ENCODE measurements around the gene TPP1. TPM values are rescaled to one million over a fixed set of nuclear protein-coding genes. Genes with fewer than 3 reads are reported as not detected.

Gene TPP1
- polyA plus RNA-seq, 2 of the 4 experiments (the other 2 are of a cell fraction), result 41.6 to 53.2 TPM

DNA sequence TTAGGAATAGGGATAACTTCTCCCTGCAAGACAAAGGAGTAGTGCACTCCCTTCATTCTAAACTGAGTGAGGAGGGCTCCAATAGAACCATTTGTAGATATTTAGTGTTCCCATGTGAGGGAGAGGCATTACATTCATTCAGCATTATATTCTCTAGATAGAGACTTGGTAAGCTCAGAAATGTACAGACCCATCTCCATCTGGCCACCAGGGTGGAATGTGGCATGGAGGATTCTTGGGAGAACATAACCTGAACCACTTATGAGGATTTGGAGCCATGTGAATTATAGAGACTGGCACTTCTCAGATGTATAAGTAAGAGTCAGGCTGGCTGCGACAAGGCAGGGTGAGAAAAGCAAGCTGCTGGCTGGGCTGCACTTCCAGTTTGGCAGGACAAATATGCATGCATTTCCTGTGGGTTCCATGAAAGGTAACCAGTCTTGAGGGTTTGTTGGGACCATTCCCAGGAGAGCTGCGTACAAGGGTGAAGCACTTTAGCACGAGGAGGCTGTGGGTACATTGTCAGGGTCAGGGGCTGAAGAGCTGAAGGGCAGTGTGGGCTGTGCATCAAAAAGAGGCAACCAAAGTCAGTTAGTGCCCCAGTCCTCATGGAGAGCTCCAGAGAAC is 25.0 kb downstream of the TPP1 start:
- FAIRE-seq (no peak), DNase-seq (ENCODE audit: low read depth in 1 of 2, low spot score in 1 of 2) (no peak), ATAC-seq (peak; percentile 59; a peak in 4 of 6 replicates)
- no peak overlapping the region for H3K4me3 ChIP-seq
- H3K4me1 ChIP-seq, result no peaks in the 10 kb centered on the region
- H3K9me3 ChIP-seq, result no peaks in the 10 kb centered on the region
- TF ChIP-seq EHF (CRISPR knock-in tag; IDR thresholded peaks at IDR 0.05) (no peak), CHD2 (IDR thresholded peaks at IDR 0.05; ENCODE audit: low read length, partially characterized antibody) (no peak), NR3C1 (IDR thresholded peaks at IDR 0.05) (no peak), ZFP36 (IDR thresholded peaks at IDR 0.05; ENCODE audit: borderline replicate concordance, partially characterized antibody) (no peak), HOXB5 (CRISPR knock-in tag; IDR thresholded peaks at IDR 0.05) (no peak), GATA3 (IDR thresholded peaks at IDR 0.05; ENCODE audit: borderline replicate concordance) (no peak), FOXS1 (CRISPR knock-in tag; IDR thresholded peaks at IDR 0.05) (no peak), NPAS2 (CRISPR knock-in tag; IDR thresholded peaks at IDR 0.05; ENCODE audit: borderline replicate concordance) (no peak), JUNB (IDR thresholded peaks at IDR 0.05) (no peak), KDM5A (IDR thresholded peaks at IDR 0.05) (no peak), MAFK (IDR thresholded peaks at IDR 0.05; ENCODE audit: partially characterized antibody) (no peak), POLR2A (IDR thresholded peaks at IDR 0.05; ENCODE audit: low read length) (no peak)
- TF ChIP-seq, protein P1, sequence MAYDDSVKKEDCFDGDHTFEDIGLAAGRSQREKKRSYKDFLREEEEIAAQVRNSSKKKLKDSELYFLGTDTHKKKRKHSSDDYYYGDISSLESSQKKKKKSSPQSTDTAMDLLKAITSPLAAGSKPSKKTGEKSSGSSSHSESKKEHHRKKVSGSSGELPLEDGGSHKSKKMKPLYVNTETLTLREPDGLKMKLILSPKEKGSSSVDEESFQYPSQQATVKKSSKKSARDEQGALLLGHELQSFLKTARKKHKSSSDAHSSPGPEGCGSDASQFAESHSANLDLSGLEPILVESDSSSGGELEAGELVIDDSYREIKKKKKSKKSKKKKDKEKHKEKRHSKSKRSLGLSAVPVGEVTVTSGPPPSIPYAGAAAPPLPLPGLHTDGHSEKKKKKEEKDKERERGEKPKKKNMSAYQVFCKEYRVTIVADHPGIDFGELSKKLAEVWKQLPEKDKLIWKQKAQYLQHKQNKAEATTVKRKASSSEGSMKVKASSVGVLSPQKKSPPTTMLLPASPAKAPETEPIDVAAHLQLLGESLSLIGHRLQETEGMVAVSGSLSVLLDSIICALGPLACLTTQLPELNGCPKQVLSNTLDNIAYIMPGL (CRISPR knock-in tag; IDR thresholded peaks at IDR 0.05; ENCODE audit: borderline replicate concordance), result no peak
- TF ChIP-seq, protein P2, sequence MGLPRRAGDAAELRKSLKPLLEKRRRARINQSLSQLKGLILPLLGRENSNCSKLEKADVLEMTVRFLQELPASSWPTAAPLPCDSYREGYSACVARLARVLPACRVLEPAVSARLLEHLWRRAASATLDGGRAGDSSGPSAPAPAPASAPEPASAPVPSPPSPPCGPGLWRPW (IDR thresholded peaks at IDR 0.05), result no peak
- TF ChIP-seq, protein P3, sequence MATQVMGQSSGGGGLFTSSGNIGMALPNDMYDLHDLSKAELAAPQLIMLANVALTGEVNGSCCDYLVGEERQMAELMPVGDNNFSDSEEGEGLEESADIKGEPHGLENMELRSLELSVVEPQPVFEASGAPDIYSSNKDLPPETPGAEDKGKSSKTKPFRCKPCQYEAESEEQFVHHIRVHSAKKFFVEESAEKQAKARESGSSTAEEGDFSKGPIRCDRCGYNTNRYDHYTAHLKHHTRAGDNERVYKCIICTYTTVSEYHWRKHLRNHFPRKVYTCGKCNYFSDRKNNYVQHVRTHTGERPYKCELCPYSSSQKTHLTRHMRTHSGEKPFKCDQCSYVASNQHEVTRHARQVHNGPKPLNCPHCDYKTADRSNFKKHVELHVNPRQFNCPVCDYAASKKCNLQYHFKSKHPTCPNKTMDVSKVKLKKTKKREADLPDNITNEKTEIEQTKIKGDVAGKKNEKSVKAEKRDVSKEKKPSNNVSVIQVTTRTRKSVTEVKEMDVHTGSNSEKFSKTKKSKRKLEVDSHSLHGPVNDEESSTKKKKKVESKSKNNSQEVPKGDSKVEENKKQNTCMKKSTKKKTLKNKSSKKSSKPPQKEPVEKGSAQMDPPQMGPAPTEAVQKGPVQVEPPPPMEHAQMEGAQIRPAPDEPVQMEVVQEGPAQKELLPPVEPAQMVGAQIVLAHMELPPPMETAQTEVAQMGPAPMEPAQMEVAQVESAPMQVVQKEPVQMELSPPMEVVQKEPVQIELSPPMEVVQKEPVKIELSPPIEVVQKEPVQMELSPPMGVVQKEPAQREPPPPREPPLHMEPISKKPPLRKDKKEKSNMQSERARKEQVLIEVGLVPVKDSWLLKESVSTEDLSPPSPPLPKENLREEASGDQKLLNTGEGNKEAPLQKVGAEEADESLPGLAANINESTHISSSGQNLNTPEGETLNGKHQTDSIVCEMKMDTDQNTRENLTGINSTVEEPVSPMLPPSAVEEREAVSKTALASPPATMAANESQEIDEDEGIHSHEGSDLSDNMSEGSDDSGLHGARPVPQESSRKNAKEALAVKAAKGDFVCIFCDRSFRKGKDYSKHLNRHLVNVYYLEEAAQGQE (IDR thresholded peaks at IDR 0.05), result no peak
- TF ChIP-seq, protein P4, sequence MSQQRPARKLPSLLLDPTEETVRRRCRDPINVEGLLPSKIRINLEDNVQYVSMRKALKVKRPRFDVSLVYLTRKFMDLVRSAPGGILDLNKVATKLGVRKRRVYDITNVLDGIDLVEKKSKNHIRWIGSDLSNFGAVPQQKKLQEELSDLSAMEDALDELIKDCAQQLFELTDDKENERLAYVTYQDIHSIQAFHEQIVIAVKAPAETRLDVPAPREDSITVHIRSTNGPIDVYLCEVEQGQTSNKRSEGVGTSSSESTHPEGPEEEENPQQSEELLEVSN (IDR thresholded peaks at IDR 0.05; ENCODE audit: borderline replicate concordance, low read depth), result no peak
- TF ChIP-seq, protein P5, sequence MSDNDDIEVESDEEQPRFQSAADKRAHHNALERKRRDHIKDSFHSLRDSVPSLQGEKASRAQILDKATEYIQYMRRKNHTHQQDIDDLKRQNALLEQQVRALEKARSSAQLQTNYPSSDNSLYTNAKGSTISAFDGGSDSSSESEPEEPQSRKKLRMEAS (IDR thresholded peaks at IDR 0.05), result no peak
- ChIA-PET POLR2A (no interaction called here), CTCF (interaction anchor here (0.9 to 1.4 kb wide), 5 partner anchors 11 to 64 kb away, joined by 3 to 4 read pairs (median 3); no protein-coding TSS in a partner anchor)
- H3K27ac ChIP-seq, result no peak overlapping the region
- H3K4me2 ChIP-seq, result no peak overlapping the region
- 93% methylated on average over 3 of the region's 3 CpGs for WGBS (ENCODE audit: missing lambda C conversion rate)

DNA sequence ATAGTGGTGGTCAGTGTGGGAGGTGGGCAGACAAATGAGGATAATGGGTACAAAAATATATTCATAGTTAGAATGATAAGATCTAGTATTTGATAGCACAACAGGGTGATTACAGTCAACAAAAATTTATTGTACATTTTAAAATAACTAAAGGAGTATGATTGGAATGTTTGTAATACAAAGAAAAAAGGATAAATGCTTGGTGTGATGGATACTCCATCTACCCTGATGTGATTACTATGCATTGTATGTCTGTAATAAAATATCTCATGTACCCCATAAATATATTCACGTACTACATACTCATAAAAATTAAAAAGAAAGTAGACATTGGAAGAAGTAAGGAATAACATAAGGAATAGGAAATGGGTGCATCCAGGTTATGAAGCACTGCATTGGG is 31.2 kb downstream of the TPP1 start:
- no peak overlapping the region for H3K4me3 ChIP-seq
- POLR2A ChIA-PET, result no interaction called here
- no peak overlapping the region for H3K4me2 ChIP-seq
- CTCF ChIA-PET, result no interaction called here
- H3K9me3 ChIP-seq, result peaks cover 12% of the 10 kb centered on the region
- TF ChIP-seq MAFK (IDR thresholded peaks at IDR 0.05; ENCODE audit: partially characterized antibody) (no peak), NFE2L2 (conservative IDR thresholded peaks at IDR 0.05; ENCODE audit: low read length) (no peak), CHD2 (IDR thresholded peaks at IDR 0.05; ENCODE audit: low read length, partially characterized antibody) (no peak), HOXB13 (CRISPR knock-in tag; IDR thresholded peaks at IDR 0.05; ENCODE audit: low read depth) (no peak), ZSCAN20 (CRISPR knock-in tag; IDR thresholded peaks at IDR 0.05) (no peak), TFCP2L1 (CRISPR knock-in tag; IDR thresholded peaks at IDR 0.05) (no peak), FOSL2 (IDR thresholded peaks at IDR 0.05) (no peak), FOSL2 (CRISPR knock-in tag; IDR thresholded peaks at IDR 0.05) (no peak), EHMT2 (IDR thresholded peaks at IDR 0.05; ENCODE audit: low read depth) (no peak), PHF8 (IDR thresholded peaks at IDR 0.05; ENCODE audit: borderline replicate concordance, low read depth) (no peak), JUN (IDR thresholded peaks at IDR 0.05) (no peak), ESRRA (IDR thresholded peaks at IDR 0.05; ENCODE audit: borderline replicate concordance, low read length) (no peak), RCOR1 (IDR thresholded peaks at IDR 0.05; ENCODE audit: low read depth, low read length) (no peak), POLR2A (IDR thresholded peaks at IDR 0.05; ENCODE audit: low read length) (no peak), TP53 (CRISPR knock-in tag; IDR thresholded peaks at IDR 0.05) (no peak)
- DNase-seq (ENCODE audit: low read depth in 1 of 2, low spot score in 1 of 2) (no peak), ATAC-seq (no peak), FAIRE-seq (no peak)
- WGBS (ENCODE audit: missing lambda C conversion rate), result 93% methylated on average over 1 of the region's 1 CpG
- no peaks in the 10 kb centered on the region for H3K4me1 ChIP-seq
- no peak overlapping the region for H3K27ac ChIP-seq
